SK-N-SH (cell line): ENCODE results near the gene CGN. TPM values are rescaled to one million over a fixed set of nuclear protein-coding genes. Genes with fewer than 3 reads are reported as not detected.

Experiments used
- CTCF ChIA-PET: fragments of 300-600, 350-600 bp; formaldehyde crosslinking; extraction: SDS; loops from one replicate; lab custom pipeline; 2021; lab: Yijun Ruan, JAX
- POLR2A ChIA-PET: fragments of 350-600 bp; sonication (Branson Sonifier 250); formaldehyde crosslinking; extraction: SDS; loops from one replicate; lab custom pipeline; 2020; ENCODE audit warnings: antibody characterized with exemption, inconsistent platforms; lab: Yijun Ruan, JAX
- DNase-seq: peaks from one replicate; pipeline ENCODE4 v3.0.0; 2012
- H2AFZ ChIP-seq: fragments of 200-600 bp; sonication (generic); 2 replicates; pipeline ENCODE4 v1.8.1; 2016; ENCODE audit warnings: antibody characterized with exemption, mild to moderate bottlenecking, low read depth
- H3F3A ChIP-seq: fragments of 200-600 bp; sonication (generic); replicated peaks from 2 replicates; pipeline ENCODE3; 2016; ENCODE audit warnings: antibody characterized with exemption, mild to moderate bottlenecking; ENCODE audit not compliant: insufficient read depth
- H3K27ac ChIP-seq, 2 experiments: fragments of 200-500 bp in 1 of 2; fragments of 200-600 bp in 1 of 2; sonication (Bioruptor generic) in 1 of 2; sonication (generic), shearing (Covaris generic) in 1 of 2; 2 replicates each; pipeline versions ENCODE4 v1.5.1 to v1.6.1; 2014 to 2016; ENCODE audit warnings: low read depth in 2 of 2, inconsistent platforms in 1 of 2, low read length in 1 of 2, mild to moderate bottlenecking in 1 of 2, mixed read lengths in 1 of 2
- H3K27me3 ChIP-seq: fragments of 200-600 bp; sonication (generic), shearing (Covaris generic); 2 replicates; pipeline ENCODE4 v1.6.1; 2016; ENCODE audit warnings: mixed run types; ENCODE audit not compliant: insufficient read depth
- H3K36me3 ChIP-seq, 2 experiments: fragments of 200-500 bp in 1 of 2; fragments of 200-600 bp in 1 of 2; sonication (Bioruptor generic) in 1 of 2; sonication (generic) in 1 of 2; replicated peaks in 1 of 2; 2 replicates each; pipeline versions ENCODE3 to v1.5.1; 2014 to 2016; ENCODE audit warnings: low read length in 1 of 2, mild to moderate bottlenecking in 1 of 2; ENCODE audit not compliant: insufficient read depth in 2 of 2, control insufficient read depth in 1 of 2
- H3K4me1 ChIP-seq, 2 experiments: fragments of 200-500 bp in 1 of 2; fragments of 200-600 bp in 1 of 2; sonication (Bioruptor generic) in 1 of 2; sonication (generic), shearing (Covaris generic) in 1 of 2; 2 replicates each; pipeline versions ENCODE4 v1.5.1 to v1.6.1; 2014 to 2016; ENCODE audit warnings: low read depth in 1 of 2, low read length in 1 of 2, mixed run types in 1 of 2; ENCODE audit not compliant: insufficient read depth in 2 of 2, control insufficient read depth in 1 of 2
- H3K4me2 ChIP-seq: fragments of 200-600 bp; sonication (generic), shearing (Covaris generic); 2 replicates; pipeline ENCODE4 v1.6.1; 2017; ENCODE audit warnings: mixed run types
- H3K4me3 ChIP-seq, 2 experiments: fragments of 200-500 bp in 1 of 2; fragments of 200-600 bp in 1 of 2; sonication (Bioruptor generic) in 1 of 2; sonication (generic), shearing (Covaris generic) in 1 of 2; 2 replicates each; pipeline versions ENCODE4 v1.5.1 to v1.8.1; 2014 to 2016; ENCODE audit warnings: low read depth in 2 of 2, inconsistent platforms in 1 of 2, low read length in 1 of 2, mild to moderate bottlenecking in 1 of 2, mixed read lengths in 1 of 2, moderate library complexity in 1 of 2
- H3K79me2 ChIP-seq: fragments of 200-600 bp; sonication (generic); 2 replicates; pipeline ENCODE4 v1.8.1; 2017; ENCODE audit warnings: mild to moderate bottlenecking; ENCODE audit not compliant: insufficient read depth
- H3K9ac ChIP-seq: fragments of 200-600 bp; sonication (generic); 2 replicates; pipeline ENCODE4 v1.6.1; 2017; ENCODE audit warnings: mixed run types
- H3K9me2 ChIP-seq: fragments of 200-600 bp; sonication (generic); 2 replicates; pipeline ENCODE4 v1.6.1; 2017; ENCODE audit warnings: mixed run types
- H3K9me3 ChIP-seq: fragments of 200-600 bp; sonication (generic); 2 replicates; pipeline ENCODE4 v1.6.1; 2017; ENCODE audit warnings: mixed run types, mild to moderate bottlenecking, moderate library complexity
- H4K20me1 ChIP-seq: fragments of 200-600 bp; sonication (generic); 2 replicates; pipeline ENCODE4 v1.6.1; 2017; ENCODE audit warnings: mild to moderate bottlenecking, mixed run types; ENCODE audit not compliant: insufficient read depth
- FOSL2 ChIP-seq: IDR thresholded peaks from 2 replicates; pipeline ENCODE4 v1.4.0; 2012; ENCODE audit warnings: low read depth, mild to moderate bottlenecking, moderate library complexity, borderline replicate concordance
- GABPA ChIP-seq: IDR thresholded peaks from 2 replicates; pipeline ENCODE4 v1.4.0; 2012; ENCODE audit warnings: low read depth, mild to moderate bottlenecking
- RCOR1 ChIP-seq: fragments of 150-350 bp; IDR thresholded peaks from 2 replicates; pipeline ENCODE4 v1.6.1; 2017; ENCODE audit warnings: antibody characterized with exemption, low read length
- RXRA ChIP-seq: IDR thresholded peaks from 2 replicates; pipeline ENCODE4 v1.4.0; 2012; ENCODE audit warnings: low read depth, mild to moderate bottlenecking, borderline replicate concordance
- SMC3 ChIP-seq: IDR thresholded peaks from 2 replicates; pipeline ENCODE4 v1.6.1; 2012; ENCODE audit warnings: low read depth, low read length, improper control_type of control experiment
- TEAD4 ChIP-seq: IDR thresholded peaks from 2 replicates; pipeline ENCODE4 v1.4.0; 2012; ENCODE audit warnings: mild to moderate bottlenecking, borderline replicate concordance; ENCODE audit not compliant: insufficient read depth
- YY1 ChIP-seq: IDR thresholded peaks from 2 replicates; pipeline ENCODE4 v1.4.0; 2012; ENCODE audit warnings: low read depth, mild to moderate bottlenecking
- WGBS: methylation state at CpG from one replicate; pipeline ENCODE4 v1.1.6; 2017; ENCODE audit warnings: low lambda C conversion rate; 5-methylcytosine and 5-hydroxymethylcytosine counted together
- polyA plus RNA-seq, 3 experiments: library from polyadenylated mRNA; depleted of rRNA; stranded (reverse); fragments of >200 nt; gene quantifications; 2 replicates each; pipeline ENCODE4 v1.2.3, GENCODE V29; 2012
- TF ChIP-seq, protein P1 (sequence below): IDR thresholded peaks from 2 replicates; pipeline ENCODE4 v1.6.1; 2012; ENCODE audit warnings: mild to moderate bottlenecking, low read depth, low read length, moderate library complexity
- TF ChIP-seq, protein P2 (sequence below): IDR thresholded peaks from 2 replicates; pipeline ENCODE4 v1.4.0; 2012; ENCODE audit warnings: low read depth, borderline replicate concordance
- TF ChIP-seq, protein P3 (sequence below): IDR thresholded peaks from 2 replicates; pipeline ENCODE4 v1.4.0; 2012; ENCODE audit warnings: low read depth, borderline replicate concordance

The CGN gene
- polyA plus RNA-seq, 1 of the 3 experiments (the other 2 are of a cell fraction) = 0.36 TPM

DNA sequence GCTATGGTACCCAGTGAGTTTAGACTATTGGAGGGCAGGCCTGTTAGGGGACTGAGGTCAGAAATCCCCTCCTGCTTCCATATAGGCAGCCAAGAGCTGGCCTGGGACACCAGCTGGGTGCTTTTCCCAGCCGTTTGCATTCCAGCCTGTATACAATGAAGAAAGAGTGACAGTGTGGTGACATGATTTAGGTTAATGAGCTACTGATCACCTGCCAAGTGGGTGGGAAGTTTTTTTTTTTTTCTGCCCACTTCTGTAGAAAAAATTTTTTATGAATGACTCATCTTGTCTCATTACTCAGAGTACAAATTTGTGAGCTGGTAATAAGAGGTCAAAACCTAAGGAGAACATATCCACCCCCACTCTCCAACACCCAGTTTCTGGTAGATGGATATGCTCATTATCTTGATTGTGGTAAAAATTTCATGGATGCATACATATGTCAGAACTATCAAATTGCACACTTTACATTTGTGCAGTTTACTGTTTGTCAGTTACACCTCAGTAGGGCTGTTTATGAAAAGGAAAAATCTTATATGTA is 16.4 kb upstream of the CGN start (continued):
- TF ChIP-seq YY1 = no peak
- peak; percentile 73 for TF ChIP-seq FOSL2
- TF ChIP-seq, protein P1, sequence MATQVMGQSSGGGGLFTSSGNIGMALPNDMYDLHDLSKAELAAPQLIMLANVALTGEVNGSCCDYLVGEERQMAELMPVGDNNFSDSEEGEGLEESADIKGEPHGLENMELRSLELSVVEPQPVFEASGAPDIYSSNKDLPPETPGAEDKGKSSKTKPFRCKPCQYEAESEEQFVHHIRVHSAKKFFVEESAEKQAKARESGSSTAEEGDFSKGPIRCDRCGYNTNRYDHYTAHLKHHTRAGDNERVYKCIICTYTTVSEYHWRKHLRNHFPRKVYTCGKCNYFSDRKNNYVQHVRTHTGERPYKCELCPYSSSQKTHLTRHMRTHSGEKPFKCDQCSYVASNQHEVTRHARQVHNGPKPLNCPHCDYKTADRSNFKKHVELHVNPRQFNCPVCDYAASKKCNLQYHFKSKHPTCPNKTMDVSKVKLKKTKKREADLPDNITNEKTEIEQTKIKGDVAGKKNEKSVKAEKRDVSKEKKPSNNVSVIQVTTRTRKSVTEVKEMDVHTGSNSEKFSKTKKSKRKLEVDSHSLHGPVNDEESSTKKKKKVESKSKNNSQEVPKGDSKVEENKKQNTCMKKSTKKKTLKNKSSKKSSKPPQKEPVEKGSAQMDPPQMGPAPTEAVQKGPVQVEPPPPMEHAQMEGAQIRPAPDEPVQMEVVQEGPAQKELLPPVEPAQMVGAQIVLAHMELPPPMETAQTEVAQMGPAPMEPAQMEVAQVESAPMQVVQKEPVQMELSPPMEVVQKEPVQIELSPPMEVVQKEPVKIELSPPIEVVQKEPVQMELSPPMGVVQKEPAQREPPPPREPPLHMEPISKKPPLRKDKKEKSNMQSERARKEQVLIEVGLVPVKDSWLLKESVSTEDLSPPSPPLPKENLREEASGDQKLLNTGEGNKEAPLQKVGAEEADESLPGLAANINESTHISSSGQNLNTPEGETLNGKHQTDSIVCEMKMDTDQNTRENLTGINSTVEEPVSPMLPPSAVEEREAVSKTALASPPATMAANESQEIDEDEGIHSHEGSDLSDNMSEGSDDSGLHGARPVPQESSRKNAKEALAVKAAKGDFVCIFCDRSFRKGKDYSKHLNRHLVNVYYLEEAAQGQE = no peak
- TF ChIP-seq TEAD4 = peak; percentile 41; the same call in 1 of the 2 replicates

DNA sequence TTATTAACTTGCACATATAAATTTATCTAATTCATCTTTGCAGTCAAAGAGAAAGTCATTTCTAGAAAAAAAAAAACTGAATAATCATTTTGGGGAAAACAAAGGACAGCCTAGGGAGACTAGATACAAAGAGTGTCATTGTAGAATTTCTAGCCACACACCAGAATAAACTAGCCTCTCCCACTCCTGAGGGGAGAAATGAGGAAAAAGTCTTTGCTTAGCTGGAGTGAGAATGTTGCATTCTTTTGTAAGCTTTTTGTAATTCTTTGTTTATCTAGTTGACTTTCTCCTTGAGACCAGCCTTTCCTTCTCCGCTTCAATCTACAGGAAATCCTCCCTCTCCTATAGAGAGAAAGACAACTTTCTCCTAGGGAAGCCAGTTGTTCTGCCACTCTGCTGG is 15.9 kb upstream of the CGN start:
- Histone ChIP-seq H3K4me1 (peaks cover 0 to 12% of the 10 kb centered on the region in 2 experiments; a peak in 2 of 4 replicates), H3K4me2 (no peak overlapping the region)

More for the DNA sequence above, 15.9 kb upstream of the CGN start:
- Histone ChIP-seq H3K27me3 (no peaks in the 10 kb centered on the region), H3K9me3 (no peaks in the 10 kb centered on the region), H3F3A (no peaks in the 10 kb centered on the region), H3K9me2 (no peaks in the 10 kb centered on the region), H4K20me1 (no peaks in the 10 kb centered on the region), H3K36me3 (no peaks in the 10 kb centered on the region), H3K9ac (no peak overlapping the region), H3K4me3 (no peak overlapping the region), H3K27ac (no peak overlapping the region), H3K79me2 (no peaks in the 10 kb centered on the region), H2AFZ (no peak overlapping the region)
- POLR2A ChIA-PET = no interaction called here
- 92% methylated on average over 1 of the region's 1 CpG for WGBS
- no peak for DNase-seq
- TF ChIP-seq, protein P2, sequence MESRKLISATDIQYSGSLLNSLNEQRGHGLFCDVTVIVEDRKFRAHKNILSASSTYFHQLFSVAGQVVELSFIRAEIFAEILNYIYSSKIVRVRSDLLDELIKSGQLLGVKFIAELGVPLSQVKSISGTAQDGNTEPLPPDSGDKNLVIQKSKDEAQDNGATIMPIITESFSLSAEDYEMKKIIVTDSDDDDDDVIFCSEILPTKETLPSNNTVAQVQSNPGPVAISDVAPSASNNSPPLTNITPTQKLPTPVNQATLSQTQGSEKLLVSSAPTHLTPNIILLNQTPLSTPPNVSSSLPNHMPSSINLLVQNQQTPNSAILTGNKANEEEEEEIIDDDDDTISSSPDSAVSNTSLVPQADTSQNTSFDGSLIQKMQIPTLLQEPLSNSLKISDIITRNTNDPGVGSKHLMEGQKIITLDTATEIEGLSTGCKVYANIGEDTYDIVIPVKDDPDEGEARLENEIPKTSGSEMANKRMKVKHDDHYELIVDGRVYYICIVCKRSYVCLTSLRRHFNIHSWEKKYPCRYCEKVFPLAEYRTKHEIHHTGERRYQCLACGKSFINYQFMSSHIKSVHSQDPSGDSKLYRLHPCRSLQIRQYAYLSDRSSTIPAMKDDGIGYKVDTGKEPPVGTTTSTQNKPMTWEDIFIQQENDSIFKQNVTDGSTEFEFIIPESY = no peak
- TF ChIP-seq RCOR1 (no peak), YY1 (no peak), SMC3 (no peak), RXRA (no peak), GABPA (no peak), FOSL2 (no peak)
- TF ChIP-seq, protein P3, sequence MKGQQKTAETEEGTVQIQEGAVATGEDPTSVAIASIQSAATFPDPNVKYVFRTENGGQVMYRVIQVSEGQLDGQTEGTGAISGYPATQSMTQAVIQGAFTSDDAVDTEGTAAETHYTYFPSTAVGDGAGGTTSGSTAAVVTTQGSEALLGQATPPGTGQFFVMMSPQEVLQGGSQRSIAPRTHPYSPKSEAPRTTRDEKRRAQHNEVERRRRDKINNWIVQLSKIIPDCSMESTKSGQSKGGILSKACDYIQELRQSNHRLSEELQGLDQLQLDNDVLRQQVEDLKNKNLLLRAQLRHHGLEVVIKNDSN = no peak
- CTCF ChIA-PET = no interaction called here
